OCI-LY1 (cell line): Measurements from ENCODE around the gene NFIA.

Source experiments
- CTCF ChIP-seq: fragments of 200-600 bp; sonication (generic), shearing (Covaris generic); IDR thresholded peaks from 2 replicates; pipeline ENCODE4 v1.5.1; 2017; ENCODE audit warnings: mild to moderate bottlenecking, antibody characterized with exemption, low read length, moderate library complexity, mixed read lengths
- EZH2 ChIP-seq: fragments of 200-600 bp; sonication (generic), shearing (Covaris generic); IDR thresholded peaks from 2 replicates; pipeline ENCODE4 v1.8.0; 2017; ENCODE audit warnings: borderline replicate concordance, mixed run types, mild to moderate bottlenecking, antibody characterized with exemption, low read length, moderate library complexity, mixed read lengths

GRCh38 chr1:61404597-61405376 lies 322.4 kb downstream of the NFIA start:
- TF ChIP-seq CTCF (no peak), EZH2 (no peak)
